ENCODE results near the gene NARF.

GRCh38 chr17:82517230-82517865 lies 58.8 kb downstream of the NARF start:
- no peak for TF ChIP-seq POLR2A (IDR thresholded peaks at IDR 0.05; ENCODE audit: low read depth, low read length)
- TF ChIP-seq CTCF (IDR thresholded peaks at IDR 0.05; ENCODE audit: extremely low read depth in 1 of 2, insufficient read depth in 1 of 2, low read depth in 1 of 2, low read length in 2 of 2), result no peak
- TF ChIP-seq FOS (IDR thresholded peaks at IDR 0.05; ENCODE audit: borderline replicate concordance, insufficient read depth, low read length), result no peak

Measured in endothelial cell of umbilical vein (primary cell).